K562 (cell line): ENCODE data around the gene STYX. TPM values are rescaled to one million over a fixed set of nuclear protein-coding genes. Genes with fewer than 3 reads are reported as not detected.

Experiments used
- ATF1 ChIP-seq, 2 experiments: fragments of 450-650 bp in 1 of 2; IDR thresholded peaks; 2 replicates each; pipeline ENCODE4 v1.6.1; 2016; ENCODE audit warnings: missing compliant biosample characterization in 1 of 2, missing genetic modification characterization in 1 of 2
- BCOR ChIP-seq: fragments of 450-650 bp; IDR thresholded peaks from 2 replicates; pipeline ENCODE4 v1.6.1; 2016
- CC2D1A ChIP-seq: fragments of 450-650 bp; IDR thresholded peaks from 2 replicates; pipeline ENCODE4 v1.6.1; 2017; ENCODE audit warnings: mild to moderate bottlenecking
- CREB1 ChIP-seq, 2 experiments: sonication (generic) in 1 of 2; formaldehyde crosslinking in 1 of 2; IDR thresholded peaks; 2 replicates each; pipeline versions ENCODE4 v1.6.1 to v1.8.0; 2012 to 2022; ENCODE audit warnings: inconsistent platforms in 1 of 2, mild to moderate bottlenecking in 1 of 2, missing genetic modification reagents in 1 of 2, moderate library complexity in 1 of 2
- DEAF1 ChIP-seq: fragments of 450-650 bp; formaldehyde crosslinking; IDR thresholded peaks from 2 replicates; pipeline ENCODE4 v1.4.0; 2020; ENCODE audit warnings: mild to moderate bottlenecking, moderate library complexity
- ETV1 ChIP-seq: fragments of 450-650 bp; conservative IDR thresholded peaks from 2 replicates; pipeline ENCODE4 v1.6.1; 2016; ENCODE audit warnings: missing genetic modification characterization, control low read depth, low read depth, missing compliant biosample characterization
- HLTF ChIP-seq: fragments of 450-650 bp; IDR thresholded peaks from 2 replicates; pipeline ENCODE4 v1.6.1; 2016
- MAFF ChIP-seq: IDR thresholded peaks from 2 replicates; pipeline ENCODE4 v1.6.1; 2012; ENCODE audit warnings: low read length, improper control_type of control experiment
- MCM7 ChIP-seq, 2 experiments: fragments of 450-650 bp; IDR thresholded peaks; 2 replicates each; pipeline ENCODE4 v1.6.1; 2016 to 2018
- NCOR1 ChIP-seq: fragments of 450-650 bp; IDR thresholded peaks from 2 replicates; pipeline ENCODE4 v1.6.1; 2016; ENCODE audit warnings: mild to moderate bottlenecking, moderate library complexity
- NFRKB ChIP-seq: fragments of 450-650 bp; IDR thresholded peaks from 2 replicates; pipeline ENCODE4 v1.6.1; 2016; ENCODE audit warnings: low read depth
- PTRF ChIP-seq: fragments of 450-650 bp; IDR thresholded peaks from 2 replicates; pipeline ENCODE4 v1.6.1; 2016; ENCODE audit warnings: mild to moderate bottlenecking, missing genetic modification characterization, missing compliant biosample characterization
- RBM39 ChIP-seq: fragments of 200-400 bp; formaldehyde crosslinking; optimal IDR thresholded peaks from 2 replicates; pipeline ENCODE3; 2018; ENCODE audit warnings: low read depth, low read length
- SAFB ChIP-seq: fragments of 200-400 bp; formaldehyde crosslinking; IDR thresholded peaks from 2 replicates; pipeline ENCODE4 v1.6.1; 2017; ENCODE audit warnings: low read depth, low read length, borderline replicate concordance
- SMAD1 ChIP-seq: fragments of 150-350 bp; IDR thresholded peaks from 2 replicates; pipeline ENCODE4 v1.6.1; 2014; ENCODE audit warnings: low read length, low read depth; ENCODE audit not compliant: partially characterized antibody
- SOX6 ChIP-seq: fragments of 450-650 bp; IDR thresholded peaks from 2 replicates; pipeline ENCODE4 v1.6.1; 2014; ENCODE audit warnings: mild to moderate bottlenecking
- SUPT5H ChIP-seq: fragments of 450-650 bp; IDR thresholded peaks from 2 replicates; pipeline ENCODE4 v1.6.1; 2016
- ZBTB12 ChIP-seq: fragments of 250-450 bp; sonication (Bioruptor Pico); IDR thresholded peaks from 2 replicates; pipeline ENCODE4 v1.4.0; 2020
- ZNF12 ChIP-seq: sonication (generic); formaldehyde crosslinking; IDR thresholded peaks from 2 replicates; pipeline ENCODE4 v1.4.0; 2020; ENCODE audit warnings: mild to moderate bottlenecking, missing genetic modification reagents
- ZNF79 ChIP-seq: fragments of 250-450 bp; sonication (Bioruptor Pico); IDR thresholded peaks from 2 replicates; pipeline ENCODE4 v1.4.0; 2020; ENCODE audit warnings: low read depth, mild to moderate bottlenecking, moderate library complexity
- polyA plus RNA-seq, 8 experiments: library from polyadenylated mRNA; depleted of rRNA in 4 of 8; stranded (reverse) in 5 of 8; unstranded in 3 of 8; fragments of >200 nt; fragmentation: Nextera tagmentation in 2 of 8; fragmentation: Illumina TruSeq in 1 of 8; extraction: Ambion mirVana in 2 of 8; extraction: Trizol in 1 of 8; gene quantifications; 2 replicates each; pipeline versions ENCODE4 v1.2.1 to v1.2.3, GENCODE V29; 2011 to 2014; ENCODE audit warnings: inconsistent platforms in 1 of 8, missing spikeins in 1 of 8
- total RNA-seq, 7 experiments: library from RNA; depleted of rRNA in 6 of 7; stranded (reverse); fragments of >200 nt in 6 of 7; fragmentation: Illumina TruSeq in 2 of 7; extraction: Trizol in 2 of 7; gene quantifications; 2 replicates each; pipeline versions ENCODE4 v1.2.1 to v1.2.3, GENCODE V29; 2011 to 2021; ENCODE audit warnings: low replicate concordance in 1 of 7
- TF ChIP-seq, protein P1 (sequence below), 2 experiments: fragments of 250-450 bp in 1 of 2; fragments of 450-650 bp in 1 of 2; sonication (Bioruptor Pico) in 1 of 2; IDR thresholded peaks; 2 replicates each; pipeline versions ENCODE4 v1.6.1 to v1.8.0; 2016 to 2021; ENCODE audit warnings: mild to moderate bottlenecking in 2 of 2, moderate library complexity in 2 of 2, missing compliant biosample characterization in 1 of 2, missing genetic modification characterization in 1 of 2
- TF ChIP-seq, protein P2 (sequence below): sonication (generic); formaldehyde crosslinking; IDR thresholded peaks from 2 replicates; pipeline ENCODE4 v1.8.1; 2022; ENCODE audit warnings: missing genetic modification reagents

STYX gene
- total and polyA plus RNA-seq, 9 of the 15 experiments (the other 6 are each of a cell fraction or from before 2014, with no cell fraction given) = 5.0 to 15.4 (median 10.6) TPM

DNA sequence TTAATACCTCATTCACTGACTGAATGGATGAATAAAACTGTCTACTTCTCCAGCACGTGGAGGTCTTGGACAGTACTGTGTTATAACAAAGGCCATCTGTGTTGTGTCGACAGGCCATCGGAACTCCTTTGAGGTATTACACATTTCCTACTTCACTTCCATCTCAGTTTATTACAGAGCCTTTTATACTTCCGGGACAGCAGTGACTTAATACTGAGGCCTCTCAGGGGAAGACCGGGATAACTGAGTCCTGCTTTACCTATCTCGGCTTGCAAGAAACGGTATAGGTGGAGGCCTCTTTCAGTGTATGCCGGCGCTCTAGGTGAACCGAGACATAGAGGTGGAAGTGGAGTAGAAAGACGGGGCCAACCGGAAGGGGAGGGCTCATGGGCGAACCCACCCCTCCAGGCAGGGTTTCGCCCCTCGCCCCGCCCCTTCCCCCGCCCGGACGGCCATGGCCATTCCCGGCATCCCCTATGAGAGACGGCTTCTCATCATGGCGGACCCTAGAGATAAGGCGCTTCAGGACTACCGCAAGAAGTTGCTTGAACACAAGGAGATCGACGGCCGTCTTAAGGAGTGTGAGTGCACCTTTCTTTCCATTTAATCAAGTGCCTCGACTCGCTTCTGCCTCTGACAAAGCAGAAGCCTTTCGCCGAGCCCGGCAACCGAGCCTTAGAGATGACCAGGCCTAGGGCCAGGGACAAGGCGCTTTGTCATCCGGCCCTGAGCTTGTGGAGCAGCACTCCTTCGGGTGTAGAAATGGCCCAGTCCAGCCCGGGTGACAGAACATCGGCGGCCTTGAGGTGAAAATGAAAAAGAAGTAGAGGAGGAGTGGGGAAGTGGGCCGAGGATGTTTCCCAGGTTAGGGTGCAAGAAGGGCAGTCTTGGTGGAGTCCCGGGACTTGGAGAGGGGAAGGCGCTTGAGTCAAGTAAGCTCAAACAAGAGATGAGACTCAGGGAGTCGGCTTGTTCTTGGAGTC is 23.0 kb upstream of the STYX start, which contains the start of gene PSMC6 (continued):
- peak; percentile 85 for TF ChIP-seq NFRKB
- TF ChIP-seq ZNF79 (CRISPR knock-in tag) = no peak
- peak; percentile 89 for TF ChIP-seq SUPT5H
- TF ChIP-seq ZBTB12 = no peak
- peak; percentile 75 for TF ChIP-seq SMAD1
- TF ChIP-seq SAFB = no peak
- TF ChIP-seq RBM39 = no peak
- TF ChIP-seq MAFF = no peak
- no peak for TF ChIP-seq BCOR
- TF ChIP-seq CREB1 (IDR thresholded peaks at IDR 0.05) = no peak
- TF ChIP-seq CREB1 (CRISPR knock-in tag; IDR thresholded peaks at IDR 0.05) = no peak
- no peak for TF ChIP-seq MCM7 (IDR thresholded peaks at IDR 0.05)
- no peak for TF ChIP-seq PTRF (tag)
- TF ChIP-seq, protein P1, sequence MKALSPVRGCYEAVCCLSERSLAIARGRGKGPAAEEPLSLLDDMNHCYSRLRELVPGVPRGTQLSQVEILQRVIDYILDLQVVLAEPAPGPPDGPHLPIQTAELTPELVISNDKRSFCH (CRISPR knock-in tag; IDR thresholded peaks at IDR 0.05) = no peak
- TF ChIP-seq, protein P1 (tag; IDR thresholded peaks at IDR 0.05) = no peak
- peak; percentile 5 for TF ChIP-seq ETV1 (tag)
- no peak for TF ChIP-seq ATF1 (CRISPR knock-in tag; IDR thresholded peaks at IDR 0.05)
- no peak for TF ChIP-seq ATF1 (tag; IDR thresholded peaks at IDR 0.05)
- TF ChIP-seq ZNF12 (CRISPR knock-in tag) = no peak
- TF ChIP-seq NCOR1 = no peak
- TF ChIP-seq SOX6 = no peak
- TF ChIP-seq, protein P2, sequence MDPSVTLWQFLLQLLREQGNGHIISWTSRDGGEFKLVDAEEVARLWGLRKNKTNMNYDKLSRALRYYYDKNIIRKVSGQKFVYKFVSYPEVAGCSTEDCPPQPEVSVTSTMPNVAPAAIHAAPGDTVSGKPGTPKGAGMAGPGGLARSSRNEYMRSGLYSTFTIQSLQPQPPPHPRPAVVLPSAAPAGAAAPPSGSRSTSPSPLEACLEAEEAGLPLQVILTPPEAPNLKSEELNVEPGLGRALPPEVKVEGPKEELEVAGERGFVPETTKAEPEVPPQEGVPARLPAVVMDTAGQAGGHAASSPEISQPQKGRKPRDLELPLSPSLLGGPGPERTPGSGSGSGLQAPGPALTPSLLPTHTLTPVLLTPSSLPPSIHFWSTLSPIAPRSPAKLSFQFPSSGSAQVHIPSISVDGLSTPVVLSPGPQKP (CRISPR knock-in tag) = no peak
- no peak for TF ChIP-seq DEAF1
- TF ChIP-seq CC2D1A = no peak
- TF ChIP-seq HLTF = no peak
